Left ventricle myocardium inferior (tissue), 1 donor: Measurements from ENCODE around the gene C6orf15. TPM values are rescaled to one million over a fixed set of nuclear protein-coding genes. Genes with fewer than 3 reads are reported as not detected.
A peak's percentile ranks its signal among the peaks of the same experiment; 100 is the strongest.

Source experiments
- DNase-seq: peaks from one replicate; pipeline ENCODE4 v3.0.0-alpha.2; 2020
- H3K27ac ChIP-seq: fragments of 200-600 bp; replicated peaks from 2 replicates; pipeline ENCODE4 v1.8.0; 2021
- H3K27me3 ChIP-seq: fragments of 200-600 bp; 2 replicates; pipeline ENCODE4 v1.8.0; 2021; ENCODE audit warnings: low read depth
- H3K36me3 ChIP-seq: fragments of 200-600 bp; 2 replicates; pipeline ENCODE4 v1.8.0; 2021
- H3K4me1 ChIP-seq: fragments of 200-600 bp; 2 replicates; pipeline ENCODE4 v1.8.0; 2021
- H3K4me3 ChIP-seq: fragments of 200-600 bp; 2 replicates; pipeline ENCODE4 v1.8.0; 2021; ENCODE audit warnings: mild to moderate bottlenecking, moderate library complexity
- H3K9me3 ChIP-seq: fragments of 200-600 bp; replicated peaks from 2 replicates; pipeline ENCODE4 v1.8.0; 2021
- CTCF ChIP-seq: fragments of 200-600 bp; IDR thresholded peaks from 2 replicates; pipeline ENCODE4 v1.8.0; 2021; ENCODE audit warnings: antibody characterized with exemption, mild to moderate bottlenecking, borderline replicate concordance
- intact Hi-C: fragments of 100-400 bp; cut with micrococcal nuclease; formaldehyde crosslinking; loops from one replicate; pipeline ENCODE4 v1.11.0; 2022
- total RNA-seq: library from RNA; stranded (reverse); fragmentation: NEBNext Ultra II Directional; extraction: Animal tissue kit (Norgen Biotek cat#: 25700); gene quantifications from one replicate; pipeline ENCODE4 v1.2.1, GENCODE V29; 2021
- donor health status: DM: no; HTN: yes; CAD: no; lungs with severe emphysema.

Gene C6orf15
- total RNA-seq, 1 donor from 2014 or later: not detected

DNA sequence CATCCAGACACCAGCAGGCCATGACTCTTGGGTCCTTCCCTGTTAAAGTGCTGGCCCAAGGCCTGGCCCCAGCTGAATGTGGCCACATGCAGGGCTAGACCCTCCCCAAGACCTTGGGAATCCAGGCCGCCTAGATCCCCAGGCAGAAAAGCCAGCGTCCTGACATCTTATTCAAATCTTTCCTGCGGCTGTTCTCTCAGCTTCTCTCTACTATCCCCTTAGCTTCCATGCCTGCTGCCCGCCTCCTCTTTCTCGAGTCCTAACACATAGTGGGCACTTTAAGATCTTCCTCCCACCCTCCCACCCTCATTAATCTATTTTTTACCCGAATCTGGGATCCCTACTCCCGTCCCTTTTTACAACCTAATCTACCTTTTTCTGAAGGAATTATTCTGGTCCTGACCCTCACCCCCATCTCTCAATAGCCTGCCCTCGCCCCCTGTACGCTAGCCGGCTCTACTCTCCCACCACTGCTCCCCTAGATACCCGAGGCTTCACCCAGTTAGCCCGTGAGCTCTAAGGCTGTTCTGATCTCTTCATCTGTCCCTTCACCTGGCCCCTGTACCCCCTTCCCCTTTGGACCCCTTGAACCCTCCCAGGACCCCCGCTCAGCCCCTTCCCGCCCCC is 45.3 kb upstream of the C6orf15 start, which contains the start of gene CCHCR1:
Gene CCHCR1, minus strand, starts transcription at position 290 of the 627 bp plus-strand sequence. Its CDS starts 202 bp downstream, at position 88.
- H3K27me3 ChIP-seq: no peaks in the 10 kb centered on the region
- H3K4me3 ChIP-seq: peak within 1 kb of the TSS; percentile 73
- H3K27ac ChIP-seq: peak within 1 kb of the TSS; percentile 79
- intact Hi-C loops: no loop called here
- no peaks in the 10 kb centered on the region for H3K9me3 ChIP-seq
- DNase-seq: no peak
- peaks cover 31% of the 10 kb centered on the region for H3K4me1 ChIP-seq
- H3K36me3 ChIP-seq: peaks cover 19% of the 10 kb centered on the region
- no peak for TF ChIP-seq CTCF

GRCh38 chr6:31156641-31157040 is 44.3 kb upstream of the C6orf15 start:
- no peak for DNase-seq
- H3K27ac ChIP-seq: no peak overlapping the region
- intact Hi-C loops: no loop called here
- TF ChIP-seq CTCF: no peak
- peaks cover 19% of the 10 kb centered on the region for H3K36me3 ChIP-seq
- no peaks in the 10 kb centered on the region for H3K27me3 ChIP-seq
- no peak overlapping the region for H3K4me3 ChIP-seq
- peaks cover 31% of the 10 kb centered on the region for H3K4me1 ChIP-seq
- H3K9me3 ChIP-seq: no peaks in the 10 kb centered on the region

GRCh38 chr6:31154436-31154835 is 42.1 kb upstream of the C6orf15 start:
- no peak for DNase-seq
- no peak for TF ChIP-seq CTCF
- Histone ChIP-seq H3K36me3 (peaks cover 36% of the 10 kb centered on the region), H3K9me3 (no peaks in the 10 kb centered on the region), H3K4me1 (peaks cover 25% of the 10 kb centered on the region), H3K4me3 (no peak overlapping the region), H3K27me3 (no peaks in the 10 kb centered on the region), H3K27ac (no peak overlapping the region)
- intact Hi-C loops: no loop called here

DNA sequence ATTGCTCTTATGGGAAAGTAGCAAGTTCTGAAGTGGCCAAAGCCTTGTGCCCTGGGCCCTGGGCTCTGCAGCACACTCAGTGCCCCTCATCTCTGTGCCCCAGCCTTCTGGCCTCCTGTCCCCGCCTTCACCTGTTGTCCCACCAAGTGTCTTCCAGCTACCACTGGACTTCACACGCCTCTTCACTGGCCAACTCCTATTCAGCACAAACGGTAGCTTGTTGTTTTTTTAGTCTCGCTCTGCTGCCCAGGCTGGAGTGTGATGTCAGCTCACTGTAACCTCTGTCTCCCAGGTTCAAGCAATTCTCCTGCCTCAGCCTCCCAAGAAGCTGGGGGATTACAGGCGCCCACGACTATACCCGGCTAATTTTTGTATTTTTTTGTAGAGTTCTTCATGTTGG is 40.4 kb upstream of the C6orf15 start:
- Histone ChIP-seq H3K27ac (no peak overlapping the region), H3K4me3 (no peak overlapping the region), H3K27me3 (no peaks in the 10 kb centered on the region), H3K4me1 (peaks cover 12% of the 10 kb centered on the region), H3K36me3 (peaks cover 36% of the 10 kb centered on the region), H3K9me3 (no peaks in the 10 kb centered on the region)
- intact Hi-C loops: no loop called here
- no peak for DNase-seq
- TF ChIP-seq CTCF: no peak

GRCh38 chr6:31149827-31150447 is 37.6 kb upstream of the C6orf15 start:
- no peak for DNase-seq
- Histone ChIP-seq H3K27ac (no peak overlapping the region), H3K9me3 (no peaks in the 10 kb centered on the region), H3K27me3 (no peaks in the 10 kb centered on the region), H3K36me3 (peaks cover 29% of the 10 kb centered on the region), H3K4me1 (no peaks in the 10 kb centered on the region), H3K4me3 (no peak overlapping the region)
- intact Hi-C loops: no loop called here
- no peak for TF ChIP-seq CTCF
